CD4-positive, alpha-beta T cell treated with Interleukin-10 for 1 hour (primary cell): ENCODE measurements around the gene CCDC184.
A peak's percentile ranks its signal among the peaks of the same experiment; 100 is the strongest.
"Not testable (repeated sequence)": the region's sequence is repeated elsewhere in the genome, so short reads cannot be mapped to it uniquely, and the experiment has no call there.

Experiments used
- DNase-seq: peaks from one replicate; pipeline ENCODE4 v3.0.0-alpha.2; 2020

Gene CCDC184

GRCh38 chr12:48183091-48183875 is at the start of gene CCDC184:
Gene CCDC184, plus strand, starts transcription at chr12:48183644. Its CDS starts 479 bp downstream, at chr12:48184123.
- DNase-seq, result peak; percentile 88

GRCh38 chr12:48135027-48135426 is 48.4 kb upstream of the CCDC184 start:
- no peak for DNase-seq

GRCh38 chr12:48142818-48143674 is 40.4 kb upstream of the CCDC184 start:
- no peak for DNase-seq

- DNase-seq, result no peak
Measured at GRCh38 chr12:48143898-48144297, 39.5 kb upstream of the CCDC184 start.

GRCh38 chr12:48145981-48146380 is 37.5 kb upstream of the CCDC184 start:
- no peak for DNase-seq

- DNase-seq, result no peak
Measured at GRCh38 chr12:48151103-48151771, 32.2 kb upstream of the CCDC184 start.

GRCh38 chr12:48155786-48156185 is 27.7 kb upstream of the CCDC184 start:
- DNase-seq, result not testable (repeated sequence)

GRCh38 chr12:48156652-48157017 is 26.8 kb upstream of the CCDC184 start:
- DNase-seq, result no peak

GRCh38 chr12:48157018-48157888 is 26.2 kb upstream of the CCDC184 start, which contains the start of gene ASB8:
Gene ASB8, minus strand, starts transcription at chr12:48157515. Its CDS starts 4,019 bp downstream, at chr12:48153496.
- DNase-seq, result peak; percentile 99

GRCh38 chr12:48157889-48158370 is 25.5 kb upstream of the CCDC184 start:
- no peak for DNase-seq

- DNase-seq, result no peak
Measured at GRCh38 chr12:48160046-48160445, 23.4 kb upstream of the CCDC184 start.

GRCh38 chr12:48160807-48161206 is 22.6 kb upstream of the CCDC184 start:
- DNase-seq, result no peak

GRCh38 chr12:48163150-48163747 is 20.2 kb upstream of the CCDC184 start:
- DNase-seq, result no peak

- DNase-seq, result no peak
Measured at GRCh38 chr12:48164451-48164850, 19.0 kb upstream of the CCDC184 start.

GRCh38 chr12:48165089-48165981 is 18.1 kb upstream of the CCDC184 start:
- DNase-seq, result peak; percentile 78

- DNase-seq, result no peak
Measured at GRCh38 chr12:48169011-48169410, 14.4 kb upstream of the CCDC184 start.

GRCh38 chr12:48175613-48176416 is 7.6 kb upstream of the CCDC184 start:
- DNase-seq, result no peak

- no peak for DNase-seq
Measured at GRCh38 chr12:48176417-48176751, 7.1 kb upstream of the CCDC184 start.

- no peak for DNase-seq
Measured at GRCh38 chr12:48177982-48178381, 5.5 kb upstream of the CCDC184 start.

GRCh38 chr12:48179466-48179865 is 4.0 kb upstream of the CCDC184 start:
- no peak for DNase-seq
